HG02678 (cell line): ENCODE measurements around the gene ENDOU.

Experiments used
- ATAC-seq: cut with Tn5 transposase; IDR thresholded peaks from one replicate; pipeline ENCODE4 v1.9.1; 2021; ENCODE audit warnings: mild to moderate bottlenecking, moderate library complexity; ENCODE audit not compliant: unreplicated experiment

The ENDOU gene

GRCh38 chr12:47725091-47725772, at the start of gene ENDOU:
Gene ENDOU (minus strand): TSS chr12:47725490. CDS start chr12:47725413, 77 bp downstream.
- no peak for ATAC-seq

GRCh38 chr12:47774663-47775062, 49.4 kb upstream of the ENDOU start:
- no peak for ATAC-seq

DNA sequence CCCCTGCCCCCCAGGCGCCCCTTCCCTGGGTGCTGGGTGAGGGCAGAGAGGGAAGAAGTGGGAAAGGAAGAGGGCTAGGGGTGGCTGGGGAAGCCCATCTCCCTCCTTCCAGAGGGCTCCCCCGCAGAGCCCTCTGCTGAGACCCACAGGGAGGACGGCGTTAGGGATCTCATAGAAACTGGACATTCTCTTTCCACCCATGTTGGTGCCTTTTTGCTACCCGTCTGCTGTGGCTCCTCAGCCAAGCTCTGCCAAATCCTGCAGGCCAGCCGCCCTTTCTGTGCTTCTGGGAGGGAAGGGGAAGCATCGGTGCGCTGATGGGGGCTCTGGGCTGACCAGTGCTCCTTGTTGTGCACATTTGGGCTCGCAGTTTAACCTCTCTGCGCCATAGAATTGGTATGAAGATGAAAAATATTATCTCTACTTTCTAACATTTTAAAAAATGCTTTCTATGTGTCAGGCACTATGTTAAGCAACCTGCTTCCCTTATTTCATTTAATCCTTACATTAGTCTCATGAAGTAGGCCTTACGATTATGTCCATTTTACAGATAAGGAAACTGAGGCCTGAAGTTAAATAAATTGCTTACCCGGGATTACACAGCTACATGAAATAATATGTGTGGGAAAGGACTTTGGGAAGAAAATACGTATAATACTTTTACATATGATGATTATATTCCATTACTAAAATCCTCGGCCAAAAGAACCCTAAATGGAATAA, 48.7 kb upstream of the ENDOU start:
- no peak for ATAC-seq

DNA sequence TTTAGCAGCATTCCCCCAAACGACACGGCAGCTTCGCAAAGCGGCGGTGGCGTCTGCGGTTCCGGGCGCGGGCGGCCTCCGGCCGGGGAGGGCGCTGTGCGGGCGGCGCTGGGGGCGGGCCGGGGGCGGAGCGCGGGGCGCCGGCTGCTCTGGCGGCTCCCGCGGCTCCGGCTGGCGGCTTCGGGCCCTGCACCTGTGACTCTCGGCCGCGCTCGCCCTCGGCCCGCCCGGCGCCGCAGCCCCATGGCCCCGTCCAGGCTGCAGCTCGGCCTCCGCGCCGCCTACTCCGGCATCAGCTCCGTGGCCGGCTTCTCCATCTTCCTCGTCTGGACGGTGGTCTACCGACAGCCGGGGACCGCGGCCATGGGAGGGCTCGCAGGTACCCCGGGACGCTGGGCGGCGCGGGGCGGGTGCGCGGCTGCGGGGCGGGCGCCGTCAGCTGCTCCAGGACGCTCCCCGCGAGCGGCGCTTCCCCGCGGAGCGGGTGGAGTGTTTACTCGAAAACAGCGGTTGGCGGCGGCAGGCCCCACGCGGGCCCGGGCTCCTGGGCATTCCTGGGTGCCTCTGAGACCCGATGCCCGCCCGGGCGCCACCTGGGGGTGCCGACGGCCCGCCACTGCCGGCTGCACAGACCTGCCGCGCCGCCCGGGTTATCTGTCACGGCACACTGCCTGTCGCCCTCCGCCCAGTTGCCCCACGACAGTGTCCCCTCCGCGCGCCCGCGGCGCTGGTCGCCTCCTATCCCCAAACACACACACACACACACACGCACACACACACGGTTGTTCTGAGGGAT, 48.0 kb upstream of the ENDOU start, which contains the start of gene SLC48A1:
Gene SLC48A1, plus strand, starts transcription at position 177 of the 796 bp plus-strand sequence. Its CDS starts 67 bp downstream, at position 244.
- peak; percentile 88 for ATAC-seq

DNA sequence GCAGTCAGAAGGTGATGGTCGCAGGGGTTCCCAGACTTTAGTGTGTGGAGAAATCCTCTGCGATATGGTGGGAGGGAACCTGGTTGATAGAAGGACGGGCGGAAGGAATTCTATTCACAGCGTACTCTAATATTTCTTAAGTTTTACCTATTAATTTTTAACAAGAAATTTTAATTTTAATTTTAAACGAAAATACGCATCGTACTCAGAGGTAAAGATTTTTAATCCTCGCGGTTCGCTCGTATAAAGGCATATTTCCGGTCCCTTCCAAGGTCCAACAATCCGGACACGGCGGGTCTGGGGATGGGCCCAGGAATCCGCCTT, 47.4 kb upstream of the ENDOU start:
- no peak for ATAC-seq

DNA sequence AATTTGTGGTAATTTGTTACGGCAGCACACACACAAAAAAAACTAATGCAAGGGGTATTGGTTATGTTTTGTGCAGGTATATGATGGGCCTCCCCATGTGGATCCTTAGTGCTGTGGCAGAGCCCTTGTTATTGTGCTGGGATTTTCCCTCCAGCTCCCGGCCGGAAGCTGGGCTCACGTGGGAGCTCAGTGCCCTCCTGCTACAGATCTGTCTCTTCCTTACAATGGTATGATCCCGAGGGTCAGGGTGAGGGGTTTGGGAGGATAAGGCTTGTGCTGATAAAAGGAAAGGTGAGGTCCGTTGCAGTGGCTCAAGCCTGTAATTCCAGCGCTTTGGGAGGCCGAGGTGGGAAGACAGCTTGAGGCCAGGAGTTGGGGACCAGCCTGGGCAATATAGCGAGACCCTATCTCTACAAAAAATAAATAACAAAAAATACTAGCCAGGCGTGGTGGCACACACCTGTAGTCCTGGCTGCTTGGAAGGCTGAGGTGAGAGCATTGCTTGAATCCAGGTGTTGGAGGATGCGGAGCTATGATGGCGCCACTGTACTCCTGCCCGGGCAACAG, 46.9 kb upstream of the ENDOU start:
- no peak for ATAC-seq

GRCh38 chr12:47771304-47771703, 46.0 kb upstream of the ENDOU start:
- ATAC-seq, result no peak

GRCh38 chr12:47770086-47770726, 44.9 kb upstream of the ENDOU start:
- ATAC-seq, result no peak

DNA sequence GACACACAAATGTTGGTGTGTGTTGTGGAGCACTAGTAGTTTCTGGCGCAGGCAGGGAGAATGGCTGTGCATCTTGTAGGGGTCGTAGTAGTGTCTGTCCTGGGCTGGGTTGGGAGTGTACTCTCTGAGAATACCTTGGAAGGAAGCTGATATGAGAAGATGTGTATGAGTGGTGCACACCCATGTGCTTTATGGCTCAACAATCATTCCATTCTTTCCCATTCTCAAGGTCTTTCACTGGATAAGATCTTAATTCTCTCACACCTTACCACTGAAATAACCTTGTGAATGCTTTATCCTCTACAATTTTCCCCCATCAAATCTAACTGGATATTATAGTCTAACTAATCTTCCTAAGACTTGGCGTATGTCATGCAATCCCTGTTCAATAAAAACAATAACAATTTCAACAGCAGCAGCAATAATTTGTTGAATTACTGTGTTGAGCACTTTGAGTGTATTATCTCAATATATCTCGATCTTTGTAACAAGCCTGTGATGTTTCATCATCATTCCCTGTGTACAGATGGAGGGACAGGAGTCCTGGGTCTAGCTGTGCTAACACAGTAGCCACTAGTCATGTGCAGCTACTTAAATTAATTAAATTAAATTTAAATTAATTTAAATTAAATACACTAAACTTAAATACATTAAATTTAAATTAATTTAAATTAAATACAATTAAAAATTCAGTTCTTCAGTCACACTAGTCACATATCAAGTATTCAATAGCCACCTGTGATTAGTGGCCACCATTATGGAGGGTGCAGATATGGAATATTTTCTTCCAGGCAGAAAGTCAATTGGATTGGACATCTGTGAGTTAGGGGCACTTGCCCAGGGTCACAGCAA, 44.2 kb upstream of the ENDOU start:
- no peak for ATAC-seq

DNA sequence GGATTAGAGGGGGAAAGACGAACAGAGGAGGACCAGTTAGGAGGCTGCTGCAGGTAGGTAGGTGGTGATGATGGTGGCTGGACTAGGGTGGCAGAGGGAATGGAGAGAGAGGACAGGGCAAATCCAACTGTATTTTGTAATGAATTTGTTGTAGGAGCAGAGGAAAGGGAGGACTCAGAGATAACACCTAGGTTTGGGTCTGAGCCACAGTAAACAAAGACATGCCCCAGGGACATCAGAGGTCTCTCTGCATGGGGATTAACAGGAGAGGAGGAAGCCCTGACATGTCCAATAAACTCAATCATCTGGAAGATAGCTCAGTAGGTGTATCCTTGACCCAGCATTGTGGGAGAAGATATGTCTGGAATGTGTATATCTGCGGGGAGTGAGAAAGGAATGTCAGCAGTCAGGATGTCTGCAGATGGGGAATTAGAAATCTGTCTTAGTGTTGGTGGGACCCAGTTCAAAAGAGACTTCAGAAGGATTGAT, 43.1 kb upstream of the ENDOU start:
- no peak for ATAC-seq

- ATAC-seq, result peak; percentile 78
Measured at GRCh38 chr12:47767216-47767724, 42.0 kb upstream of the ENDOU start.

GRCh38 chr12:47766502-47767215, 41.4 kb upstream of the ENDOU start:
- ATAC-seq, result no peak

DNA sequence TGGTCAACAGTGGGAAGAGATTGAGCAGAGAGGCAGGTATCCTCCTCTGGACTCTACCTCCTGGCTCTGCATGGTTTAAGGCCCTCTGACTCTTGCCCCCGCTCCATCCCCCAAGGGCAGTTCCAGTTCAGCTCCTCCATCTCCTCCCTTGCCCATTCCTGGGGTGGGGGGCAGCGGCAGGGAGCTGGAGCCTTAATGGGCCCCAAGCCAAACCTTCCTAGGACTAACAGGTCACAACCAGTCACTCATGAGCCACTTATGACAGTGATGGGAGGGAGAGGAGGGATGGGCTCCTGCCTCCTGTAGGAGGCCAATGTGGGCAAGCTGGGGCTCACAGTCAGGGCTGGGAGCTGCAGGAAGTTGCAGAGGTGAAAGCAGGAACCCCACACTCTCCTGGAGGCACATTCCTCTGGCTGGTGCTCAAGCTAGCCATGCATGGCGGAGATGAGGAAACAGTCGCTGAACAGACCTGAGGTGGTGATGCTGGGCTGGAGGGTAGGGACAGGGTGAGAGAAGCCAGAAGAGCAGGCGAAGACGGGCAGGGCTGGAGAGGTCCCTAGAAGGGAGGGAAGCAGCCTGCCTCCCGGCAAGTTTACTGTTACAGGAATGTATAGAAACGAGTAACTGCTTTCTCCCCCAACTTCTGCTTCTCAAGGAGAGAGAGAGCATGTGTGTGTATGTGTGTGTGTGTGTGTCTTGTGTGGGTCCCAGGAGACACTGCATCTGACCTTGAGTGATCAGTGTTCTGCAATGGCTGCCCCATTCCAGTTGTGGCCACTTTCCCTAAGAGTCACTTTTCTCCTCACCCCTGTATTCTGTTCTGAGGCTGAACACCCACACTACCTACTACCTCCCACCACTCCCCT, 38.4 kb upstream of the ENDOU start:
- no peak for ATAC-seq

DNA sequence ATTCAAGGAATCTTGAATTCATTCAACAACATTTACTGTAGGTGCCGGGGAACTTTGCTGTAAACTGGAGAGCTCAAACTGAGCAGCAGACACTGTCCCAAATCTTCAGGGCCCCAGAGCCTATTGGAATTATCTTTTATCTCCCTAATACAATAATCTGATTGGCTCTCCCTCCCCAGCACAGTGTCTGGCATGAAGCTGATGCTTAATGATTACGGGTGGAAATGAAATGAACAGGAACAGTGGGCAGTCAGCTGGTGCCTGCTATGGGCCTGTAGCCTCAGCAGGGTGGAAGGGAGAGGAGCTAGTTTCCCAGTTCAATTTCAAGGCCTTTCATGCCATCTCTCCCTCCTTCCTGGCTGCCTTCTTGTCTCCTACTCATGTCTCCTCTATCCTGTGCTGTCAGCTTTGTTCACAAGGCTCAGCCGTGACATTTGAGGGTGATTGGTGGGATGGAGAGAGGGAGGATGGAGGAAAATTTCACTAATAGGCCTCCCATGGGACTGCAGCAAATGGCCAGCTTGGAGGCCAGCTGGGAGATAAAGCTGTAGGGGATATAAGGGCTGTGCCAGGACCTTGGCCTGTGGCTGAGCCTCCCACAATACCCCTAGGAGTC, 37.7 kb upstream of the ENDOU start:
- no peak for ATAC-seq

DNA sequence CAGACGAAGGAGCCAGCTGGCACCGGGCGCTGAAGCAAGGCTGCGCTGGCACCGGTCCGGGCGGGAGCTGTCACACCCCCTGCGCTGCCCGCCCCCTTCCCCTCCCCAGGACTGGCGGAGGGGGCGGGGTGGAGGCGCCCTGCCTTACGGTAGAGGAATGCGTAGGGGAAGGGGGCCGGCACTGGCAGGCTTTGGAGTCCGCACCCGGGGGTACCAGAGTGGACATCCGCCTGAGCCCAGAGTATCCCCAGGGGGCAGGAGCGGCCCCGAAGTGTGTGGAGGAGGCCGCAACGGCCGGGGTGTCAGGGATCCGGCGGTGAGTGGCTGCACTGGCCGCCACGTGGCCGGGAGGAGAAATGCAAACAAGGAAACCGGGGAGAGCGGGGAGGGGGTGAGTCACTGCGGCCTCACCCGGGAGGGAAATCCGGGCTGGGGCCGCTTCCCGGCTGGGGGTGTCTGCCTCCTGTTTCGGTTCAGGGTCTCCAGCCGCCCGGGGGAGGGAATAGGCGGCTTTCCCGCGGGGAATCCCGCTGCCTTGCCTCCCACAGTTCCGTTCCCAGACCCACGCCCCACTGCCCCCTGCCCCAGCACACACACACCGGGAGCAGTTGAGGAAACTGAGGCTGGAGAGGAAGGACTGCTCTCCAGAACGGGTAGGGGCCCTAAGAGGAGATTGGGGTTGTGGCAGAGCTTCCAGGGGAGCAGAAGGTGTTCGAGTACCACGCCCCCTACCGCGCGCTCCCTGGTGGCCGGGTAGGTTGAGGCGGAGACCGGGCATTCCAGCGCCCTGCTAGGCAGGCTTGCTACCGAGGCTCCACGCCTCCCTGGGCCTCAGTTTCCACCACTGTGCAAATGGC, 33.8 kb upstream of the ENDOU start, which contains the start of gene RAPGEF3:
Gene RAPGEF3, minus strand, starts transcription at position 47 of the 857 bp plus-strand sequence. CDS start 324 bp downstream, outside the sequence.
- peak; percentile 56 for ATAC-seq

- ATAC-seq, result no peak
Measured at GRCh38 chr12:47758584-47758833, 33.2 kb upstream of the ENDOU start.
